GM23248 (cell line): ENCODE data around the gene PABPC3.

Source experiments
- EZH2 ChIP-seq: fragments of 200-600 bp; sonication (generic); IDR thresholded peaks from 2 replicates; pipeline ENCODE4 v1.6.1; 2018; ENCODE audit warnings: antibody characterized with exemption, mild to moderate bottlenecking; ENCODE audit not compliant: insufficient read depth, poor library complexity, severe bottlenecking
- EZH2phosphoT487 ChIP-seq: fragments of 200-600 bp; sonication (generic); IDR thresholded peaks from 2 replicates; pipeline ENCODE4 v1.6.1; 2018; ENCODE audit warnings: antibody characterized with exemption, moderate library complexity, mild to moderate bottlenecking, low read depth; ENCODE audit not compliant: insufficient read depth

- no peak for TF ChIP-seq EZH2phosphoT487
- TF ChIP-seq EZH2 = no peak
Observed at GRCh38 chr13:25137788-25138115, 41.8 kb downstream of the PABPC3 start.
